IMR-90 (cell line): ENCODE measurements around the gene CHN1.

Experiments
- CHD1 ChIP-seq: IDR thresholded peaks from 2 replicates; pipeline ENCODE4 v1.6.1; 2012; ENCODE audit warnings: low read depth, low read length, improper control_type of control experiment
- CTCF ChIP-seq: conservative IDR thresholded peaks from 2 replicates; pipeline ENCODE4 v1.5.1; 2012; ENCODE audit warnings: mild to moderate bottlenecking, low read depth, low read length, improper control_type of control experiment
- POLR2A ChIP-seq: IDR thresholded peaks from 2 replicates; pipeline ENCODE4 v1.6.1; 2012; ENCODE audit warnings: mild to moderate bottlenecking, low read depth, low read length
- RAD21 ChIP-seq: IDR thresholded peaks from 2 replicates; pipeline ENCODE4 v1.6.1; 2012; ENCODE audit warnings: low read length, improper control_type of control experiment
- SMC3 ChIP-seq: fragments of 150-350 bp; IDR thresholded peaks from 2 replicates; pipeline ENCODE4 v1.6.1; 2016; ENCODE audit warnings: low read depth, mild to moderate bottlenecking, antibody characterized with exemption, low read length, moderate library complexity

GRCh38 chr2:174824068-174824467, 181.1 kb downstream of the CHN1 start:
- TF ChIP-seq CHD1 (no peak), POLR2A (no peak), CTCF (no peak), SMC3 (no peak), RAD21 (no peak)
